B cell (primary cell): ENCODE measurements around the gene SLC4A3. TPM values are rescaled to one million over a fixed set of nuclear protein-coding genes. Genes with fewer than 3 reads are reported as not detected.

Experiments
- ATAC-seq: fragments of 200-7000 bp; cut with Tn5 transposase; one replicate; pipeline ENCODE4 v1.10.0; 2021; ENCODE audit warnings: low read depth, mild to moderate bottlenecking, moderate number of reproducible peaks, moderate library complexity
- CTCF ChIA-PET: fragments of 350-600 bp; sonication (Branson Sonifier 250); formaldehyde crosslinking; loops from one replicate; lab custom pipeline; 2021; ENCODE audit warnings: antibody characterized with exemption, inconsistent platforms; lab: Charles Lee
- POLR2A ChIA-PET: fragments of 350-600 bp; sonication (Branson Sonifier 250); formaldehyde crosslinking; loops from one replicate; lab custom pipeline; 2021; ENCODE audit warnings: antibody characterized with exemption; lab: Charles Lee
- DNase-seq: peaks from one replicate; pipeline ENCODE4 v3.0.0; 2013
- H2AFZ ChIP-seq: 2 replicates; pipeline ENCODE4 v1.6.1; 2012; ENCODE audit warnings: mild to moderate bottlenecking, low read depth, low read length; ENCODE audit not compliant: insufficient read depth, poor library complexity, severe bottlenecking
- H3K27ac ChIP-seq, 2 donors: 1 replicate in 1 of 2; 2 replicates in 1 of 2; pipeline ENCODE4 v1.5.1; 2012 to 2013; ENCODE audit warnings: low read length in 2 of 2, mild to moderate bottlenecking in 2 of 2, moderate library complexity in 1 of 2
- H3K27me3 ChIP-seq, 4 experiments: fragments of 200-600 bp in 1 of 4; sonication (generic) in 1 of 4; replicated peaks in 1 of 4; 1 replicate in 2 of 4; 2 replicates in 2 of 4; pipeline versions ENCODE4 v1.6.1 to v1.7.0; 2013 to 2016; ENCODE audit warnings: low read length in 3 of 4, mild to moderate bottlenecking in 2 of 4, mixed read lengths in 1 of 4, moderate library complexity in 1 of 4; ENCODE audit not compliant: insufficient read depth in 4 of 4, control insufficient read depth in 3 of 4; ENCODE audit errors: control extremely low read depth in 1 of 4
- H3K36me3 ChIP-seq, 2 experiments: replicated peaks in 1 of 2; 1 replicate in 1 of 2; 2 replicates in 1 of 2; pipeline versions ENCODE4 v1.6.1 to v1.7.1; 2013; ENCODE audit warnings: low read length in 1 of 2; ENCODE audit not compliant: insufficient read depth in 2 of 2, control insufficient read depth in 1 of 2; ENCODE audit errors: control extremely low read depth in 1 of 2, extremely low read depth in 1 of 2
- H3K4me1 ChIP-seq, 2 donors: fragments of 200-600 bp in 1 of 2; sonication (generic) in 1 of 2; 1 replicate in 1 of 2; 2 replicates in 1 of 2; pipeline versions ENCODE4 v1.5.1 to v1.6.1; 2013 to 2017; ENCODE audit warnings: low read length in 2 of 2; ENCODE audit not compliant: control insufficient read depth in 2 of 2, insufficient read depth in 2 of 2
- H3K4me2 ChIP-seq: replicated peaks from 2 replicates; pipeline ENCODE3; 2012; ENCODE audit warnings: mild to moderate bottlenecking, low read depth, low read length; ENCODE audit not compliant: poor library complexity, severe bottlenecking
- H3K4me3 ChIP-seq, 5 experiments: fragments of 200-600 bp in 1 of 5; sonication (generic) in 1 of 5; 1 replicate in 3 of 5; 2 replicates in 2 of 5; pipeline versions ENCODE4 v1.5.1 to v1.7.0; 2011 to 2016; ENCODE audit warnings: low read length in 4 of 5, mild to moderate bottlenecking in 4 of 5, low read depth in 2 of 5, control low read depth in 1 of 5, moderate library complexity in 1 of 5; ENCODE audit not compliant: insufficient read depth in 1 of 5; ENCODE audit errors: control extremely low read depth in 1 of 5, extremely low read depth in 1 of 5
- H3K79me2 ChIP-seq: fragments of 200-600 bp; sonication (generic); one replicate; pipeline ENCODE4 v1.6.0; 2016; ENCODE audit warnings: low read length; ENCODE audit not compliant: control insufficient read depth, insufficient read depth
- H3K9ac ChIP-seq: fragments of 200-600 bp; sonication (generic); 2 replicates; pipeline ENCODE4 v1.6.1; 2017; ENCODE audit warnings: mild to moderate bottlenecking, low read length, moderate library complexity
- H3K9me3 ChIP-seq, 3 donors: one replicate each; pipeline versions ENCODE4 v1.6.1 to v1.7.1; 2013; ENCODE audit warnings: low read length in 2 of 3; ENCODE audit not compliant: control insufficient read depth in 2 of 3, insufficient read depth in 1 of 3; ENCODE audit errors: control extremely low read depth in 1 of 3
- H4K20me1 ChIP-seq: 2 replicates; pipeline ENCODE4 v1.6.0; 2012; ENCODE audit warnings: mild to moderate bottlenecking, low read length; ENCODE audit not compliant: insufficient read depth, control insufficient read depth, poor library complexity, severe bottlenecking
- H3K27ac Mint-ChIP-seq: one replicate; pipeline ENCODE4 v1.8.0; 2021; ENCODE audit warnings: mixed read lengths
- H3K27me3 Mint-ChIP-seq: one replicate; pipeline ENCODE4 v1.8.0; 2021; ENCODE audit warnings: mixed read lengths
- H3K4me1 Mint-ChIP-seq: one replicate; pipeline ENCODE4 v1.8.0; 2021; ENCODE audit warnings: mixed read lengths
- H3K4me3 Mint-ChIP-seq: one replicate; pipeline ENCODE4 v1.8.0; 2021; ENCODE audit warnings: mixed read lengths
- H3K9me3 Mint-ChIP-seq: one replicate; pipeline ENCODE4 v1.8.0; 2022; ENCODE audit warnings: mixed read lengths; ENCODE audit not compliant: insufficient read depth
- CTCF ChIP-seq: fragments of 200-600 bp; IDR thresholded peaks from one replicate; pipeline ENCODE4 v1.8.0; 2022; ENCODE audit warnings: antibody characterized with exemption, mild to moderate bottlenecking
- EZH2 ChIP-seq: IDR thresholded peaks from 2 replicates; pipeline ENCODE4 v1.6.1; 2012; ENCODE audit warnings: borderline replicate concordance, low read depth, mild to moderate bottlenecking, moderate library complexity, low read length; ENCODE audit not compliant: insufficient read depth, poor library complexity, severe bottlenecking
- WGBS: methylation state at CpG from one replicate; pipeline ENCODE4 v1.1.5; 2013; ENCODE audit warnings: missing lambda C conversion rate; ENCODE audit not compliant: insufficient coverage; 5-methylcytosine and 5-hydroxymethylcytosine counted together
- intact Hi-C: fragments of 100-400 bp; cut with micrococcal nuclease; formaldehyde crosslinking; loops from one replicate; pipeline ENCODE4 v1.10.0; 2022
- polyA plus RNA-seq: library from polyadenylated mRNA; depleted of rRNA; stranded (reverse); fragments of >200 nt; gene quantifications from 2 replicates; pipeline ENCODE4 v1.2.3, GENCODE V29; 2012
- total RNA-seq, 2 donors: library from RNA; stranded (reverse); fragments of 120-200 nt in 1 of 2; gene quantifications; 1 replicate in 1 of 2; 2 replicates in 1 of 2; pipeline versions ENCODE4 v1.2.3 to v1.2.4, GENCODE V29; 2013 to 2022

SLC4A3 gene
- total and polyA plus RNA-seq, 2 donors (not counting 1 experiment from before 2014, with no cell fraction given), result 0.16 TPM; not detected in 1

- no peak for DNase-seq
- Histone ChIP-seq H3K9me3 (peaks cover 0 to 9% (median 0%) of the 10 kb centered on the region in 3 donors), H3K4me1 (no peaks in the 10 kb centered on the region), H3K27me3 (peaks cover 0 to 31% (median 7%) of the 10 kb centered on the region in 4 experiments), H3K79me2 (no peaks in the 10 kb centered on the region), H2AFZ (no peak overlapping the region), H3K9ac (no peak overlapping the region), H3K27ac (no peak overlapping the region), H4K20me1 (no peaks in the 10 kb centered on the region), H3K4me3 (no peak overlapping the region), H3K36me3 (no peaks in the 10 kb centered on the region), H3K4me2 (no peak overlapping the region)
- TF ChIP-seq EZH2 (no peak), CTCF (no peak)
- peaks cover 34% of the 10 kb centered on the region for H3K27me3 Mint-ChIP-seq
- POLR2A ChIA-PET, result no interaction called here
- CTCF ChIA-PET, result interaction anchor here (1.3 kb wide), 1 partner anchor 11 kb away, joined by 4 read pairs; no protein-coding TSS in a partner anchor
- intact Hi-C loops, result no loop called here
- peaks cover 3% of the 10 kb centered on the region for H3K9me3 Mint-ChIP-seq
- no peak for ATAC-seq
- no peak overlapping the region for H3K4me3 Mint-ChIP-seq
- WGBS, result no CpG with 5 or more reads among the region's 3 CpGs
- H3K4me1 Mint-ChIP-seq, result no peaks in the 10 kb centered on the region
- no peak overlapping the region for H3K27ac Mint-ChIP-seq
Measured at GRCh38 chr2:219679041-219679440, 51.6 kb downstream of the SLC4A3 start.

GRCh38 chr2:219679571-219679970 is 52.1 kb downstream of the SLC4A3 start:
- no peaks in the 10 kb centered on the region for H3K36me3 ChIP-seq
- TF ChIP-seq EZH2 (no peak), CTCF (no peak)
- no peak overlapping the region for H3K9ac ChIP-seq
- H3K4me3 ChIP-seq, result no peak overlapping the region
- no peaks in the 10 kb centered on the region for H3K79me2 ChIP-seq
- H3K4me2 ChIP-seq, result no peak overlapping the region
- H3K27ac Mint-ChIP-seq, result no peak overlapping the region
- intact Hi-C loops, result no loop called here
- H3K9me3 ChIP-seq, result peaks cover 0 to 9% (median 0%) of the 10 kb centered on the region in 3 donors
- H3K4me1 ChIP-seq, result peaks cover under 1 to 1% of the 10 kb centered on the region in 2 donors
- H3K4me1 Mint-ChIP-seq, result no peaks in the 10 kb centered on the region
- ATAC-seq, result no peak
- no peaks in the 10 kb centered on the region for H4K20me1 ChIP-seq
- H3K27ac ChIP-seq, result no peak overlapping the region
- 88% methylated on average over 1 of the region's 1 CpG for WGBS
- ChIA-PET CTCF (interaction anchor here (1.3 kb wide), 1 partner anchor 10 kb away, joined by 4 read pairs; no protein-coding TSS in a partner anchor), POLR2A (no interaction called here)
- H3K4me3 Mint-ChIP-seq, result no peak overlapping the region
- peaks cover 34% of the 10 kb centered on the region for H3K27me3 Mint-ChIP-seq
- H3K9me3 Mint-ChIP-seq, result peaks cover 3% of the 10 kb centered on the region
- peaks cover 0 to 31% (median 7%) of the 10 kb centered on the region in 4 experiments for H3K27me3 ChIP-seq
- no peak for DNase-seq
- no peak overlapping the region for H2AFZ ChIP-seq
